Neural progenitor cell (in vitro differentiated cells): ENCODE data around the gene PRKCH. TPM values are rescaled to one million over a fixed set of nuclear protein-coding genes. Genes with fewer than 3 reads are reported as not detected.

Experiments
- DNase-seq: peaks from one replicate; pipeline ENCODE4 v3.0.0-alpha.2; 2016; ENCODE audit warnings: low spot score
- H2AFZ ChIP-seq: fragments of 200-600 bp; sonication (generic); replicated peaks from 2 replicates; pipeline ENCODE4 v1.6.1; 2016; ENCODE audit warnings: antibody characterized with exemption
- H3F3A ChIP-seq: fragments of 200-600 bp; sonication (generic); 2 replicates; pipeline ENCODE4 v1.6.1; 2016; ENCODE audit warnings: antibody characterized with exemption, low read depth
- H3K27ac ChIP-seq: fragments of 200-600 bp; sonication (generic); 2 replicates; pipeline ENCODE4 v1.5.1; 2016; ENCODE audit warnings: mild to moderate bottlenecking
- H3K27me3 ChIP-seq: fragments of 200-600 bp; sonication (generic); 2 replicates; pipeline ENCODE4 v1.6.1; 2016; ENCODE audit warnings: mild to moderate bottlenecking, moderate library complexity
- H3K36me3 ChIP-seq: fragments of 200-600 bp; sonication (generic); 2 replicates; pipeline ENCODE4 v1.5.1; 2016
- H3K4me1 ChIP-seq: fragments of 200-600 bp; sonication (generic); 2 replicates; pipeline ENCODE4 v1.6.1; 2016; ENCODE audit warnings: mixed run types
- H3K4me2 ChIP-seq: fragments of 200-600 bp; sonication (generic); 2 replicates; pipeline ENCODE4 v1.6.1; 2016
- H3K4me3 ChIP-seq: fragments of 200-600 bp; sonication (generic); 2 replicates; pipeline ENCODE4 v1.5.1; 2016
- H3K79me2 ChIP-seq: fragments of 200-600 bp; sonication (generic); 2 replicates; pipeline ENCODE4 v1.6.1; 2016; ENCODE audit warnings: low read depth
- H3K9ac ChIP-seq: fragments of 200-600 bp; sonication (generic); 2 replicates; pipeline ENCODE4 v1.6.1; 2016
- H3K9me3 ChIP-seq: fragments of 200-600 bp; sonication (generic); 2 replicates; pipeline ENCODE4 v1.5.1; 2016; ENCODE audit warnings: low read depth
- H4K20me1 ChIP-seq: fragments of 200-600 bp; sonication (generic); 2 replicates; pipeline ENCODE4 v1.6.1; 2016; ENCODE audit warnings: low read depth
- H3K27ac Mint-ChIP-seq: 3 replicates; pipeline ENCODE4 v1.8.0; 2021; ENCODE audit warnings: mixed read lengths
- H3K27me3 Mint-ChIP-seq: 2 replicates; pipeline ENCODE4 v1.8.0; 2022; ENCODE audit warnings: low read depth, mild to moderate bottlenecking, inconsistent platforms, moderate library complexity, mixed read lengths; ENCODE audit not compliant: insufficient read depth
- H3K36me3 Mint-ChIP-seq: 3 replicates; pipeline ENCODE4 v1.8.0; 2021; ENCODE audit warnings: mixed read lengths
- H3K4me1 Mint-ChIP-seq: 3 replicates; pipeline ENCODE4 v1.8.0; 2021; ENCODE audit warnings: mixed read lengths
- H3K4me3 Mint-ChIP-seq: 3 replicates; pipeline ENCODE4 v1.8.0; 2021; ENCODE audit warnings: mild to moderate bottlenecking, moderate library complexity, mixed read lengths
- H3K9me3 Mint-ChIP-seq: 3 replicates; pipeline ENCODE4 v1.8.0; 2020; ENCODE audit warnings: mixed read lengths
- CTCF ChIP-seq: fragments of 200-600 bp; sonication (generic); IDR thresholded peaks from 2 replicates; pipeline ENCODE4 v1.5.1; 2017; ENCODE audit warnings: antibody characterized with exemption, mild to moderate bottlenecking
- EZH2 ChIP-seq: fragments of 200-600 bp; sonication (generic); IDR thresholded peaks from 2 replicates; pipeline ENCODE4 v1.6.1; 2017; ENCODE audit warnings: antibody characterized with exemption, mild to moderate bottlenecking, moderate library complexity
- EZH2phosphoT487 ChIP-seq: fragments of 200-600 bp; sonication (generic); IDR thresholded peaks from 2 replicates; pipeline ENCODE4 v1.6.1; 2017; ENCODE audit warnings: antibody characterized with exemption
- total RNA-seq: library from RNA; depleted of rRNA; stranded (reverse); fragments of >200 nt; gene quantifications from 2 replicates; pipeline ENCODE4 v1.2.3, GENCODE V29; 2015; ENCODE audit warnings: low replicate concordance

Gene PRKCH
- total RNA-seq, 1 donor from 2014 or later, result 1.3 TPM

GRCh38 chr14:61563880-61564617 lies 242.7 kb downstream of the PRKCH start:
- DNase-seq, result no peak
- Histone ChIP-seq H4K20me1 (no peaks in the 10 kb centered on the region), H3K9ac (no peak overlapping the region), H3K27ac (no peak overlapping the region), H3K4me1 (peaks cover 21% of the 10 kb centered on the region), H3K4me2 (no peak overlapping the region), H3F3A (peaks cover 15% of the 10 kb centered on the region), H3K36me3 (no peaks in the 10 kb centered on the region), H2AFZ (no peak overlapping the region), H3K4me3 (no peak overlapping the region), H3K9me3 (no peaks in the 10 kb centered on the region), H3K27me3 (peaks cover 6% of the 10 kb centered on the region), H3K79me2 (no peaks in the 10 kb centered on the region)
- TF ChIP-seq EZH2phosphoT487, result no peak
- no peak for TF ChIP-seq CTCF
- TF ChIP-seq EZH2, result no peak
- Mint-ChIP-seq H3K4me3 (no peak overlapping the region), H3K9me3 (no peaks in the 10 kb centered on the region), H3K27ac (peak overlapping the region; percentile 79), H3K4me1 (peaks cover 44% of the 10 kb centered on the region), H3K36me3 (no peaks in the 10 kb centered on the region), H3K27me3 (peaks cover 6% of the 10 kb centered on the region)

- Histone ChIP-seq H3F3A (peaks cover 18% of the 10 kb centered on the region), H3K9ac (no peak overlapping the region), H3K4me2 (no peak overlapping the region), H3K4me3 (no peak overlapping the region), H3K4me1 (peaks cover 26% of the 10 kb centered on the region), H3K36me3 (no peaks in the 10 kb centered on the region), H3K79me2 (no peaks in the 10 kb centered on the region), H3K27me3 (peaks cover 12% of the 10 kb centered on the region), H4K20me1 (no peaks in the 10 kb centered on the region), H3K9me3 (no peaks in the 10 kb centered on the region), H2AFZ (no peak overlapping the region), H3K27ac (no peak overlapping the region)
- no peak for DNase-seq
- Mint-ChIP-seq H3K4me1 (peaks cover 50% of the 10 kb centered on the region), H3K4me3 (no peak overlapping the region), H3K9me3 (no peaks in the 10 kb centered on the region), H3K36me3 (no peaks in the 10 kb centered on the region), H3K27ac (peak overlapping the region; percentile 79), H3K27me3 (peaks cover 6% of the 10 kb centered on the region)
- TF ChIP-seq EZH2, result no peak
- TF ChIP-seq CTCF, result no peak
- TF ChIP-seq EZH2phosphoT487, result no peak
Measured at GRCh38 chr14:61564618-61565091, 243.3 kb downstream of the PRKCH start.

GRCh38 chr14:61565181-61565580 lies 243.8 kb downstream of the PRKCH start:
- Mint-ChIP-seq H3K36me3 (no peaks in the 10 kb centered on the region), H3K4me1 (peaks cover 52% of the 10 kb centered on the region), H3K27ac (no peak overlapping the region), H3K27me3 (peaks cover 6% of the 10 kb centered on the region), H3K9me3 (no peaks in the 10 kb centered on the region), H3K4me3 (no peak overlapping the region)
- Histone ChIP-seq H2AFZ (no peak overlapping the region), H3F3A (peaks cover 18% of the 10 kb centered on the region), H3K9me3 (no peaks in the 10 kb centered on the region), H3K4me3 (no peak overlapping the region), H4K20me1 (no peaks in the 10 kb centered on the region), H3K27ac (no peak overlapping the region), H3K4me1 (peaks cover 31% of the 10 kb centered on the region), H3K9ac (no peak overlapping the region), H3K79me2 (no peaks in the 10 kb centered on the region), H3K4me2 (no peak overlapping the region), H3K36me3 (no peaks in the 10 kb centered on the region), H3K27me3 (peaks cover 18% of the 10 kb centered on the region)
- TF ChIP-seq EZH2phosphoT487 (no peak), CTCF (no peak), EZH2 (no peak)
- DNase-seq, result no peak
